ENCODE results near the gene TMEM238.
"Not testable (repeated sequence)": the region's sequence is repeated elsewhere in the genome, so short reads cannot be mapped to it uniquely, and the experiment has no call there.

The TMEM238 gene

DNA sequence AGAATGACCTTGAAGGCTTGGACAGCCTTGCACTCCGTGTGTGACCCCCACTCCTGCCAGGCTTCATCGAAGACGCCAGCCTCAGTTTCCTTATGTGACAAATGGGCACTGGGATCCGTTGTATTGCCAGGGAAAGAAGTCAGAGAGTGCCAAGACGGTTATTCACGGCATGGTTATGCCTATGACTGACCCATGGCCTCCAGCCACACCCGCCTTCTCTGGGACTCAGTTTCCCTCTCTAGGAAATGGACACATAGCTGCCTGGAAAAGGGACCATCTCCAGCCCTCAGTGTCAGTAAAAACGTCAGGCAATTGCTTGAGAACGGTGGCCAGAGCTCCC lies 24.4 kb upstream of the TMEM238 start:
- ATAC-seq (replicated peaks) (no peak), DNase-seq (no peak)
- Mint-ChIP-seq H3K9me3 (peaks cover 0 to 2% of the 10 kb centered on the region in 2 donors), H3K27me3 (no peaks in the 10 kb centered on the region), H3K36me3 (ENCODE audit: insufficient read depth) (peaks cover 49% of the 10 kb centered on the region), H3K4me1 (ENCODE audit: low read depth in 2 of 2) (peaks cover 20 to 23% of the 10 kb centered on the region in 2 donors), H3K27ac (peak overlapping the region; percentile 98 to 100), H3K4me3 (peak overlapping the region; percentile 85 to 91)

DNA sequence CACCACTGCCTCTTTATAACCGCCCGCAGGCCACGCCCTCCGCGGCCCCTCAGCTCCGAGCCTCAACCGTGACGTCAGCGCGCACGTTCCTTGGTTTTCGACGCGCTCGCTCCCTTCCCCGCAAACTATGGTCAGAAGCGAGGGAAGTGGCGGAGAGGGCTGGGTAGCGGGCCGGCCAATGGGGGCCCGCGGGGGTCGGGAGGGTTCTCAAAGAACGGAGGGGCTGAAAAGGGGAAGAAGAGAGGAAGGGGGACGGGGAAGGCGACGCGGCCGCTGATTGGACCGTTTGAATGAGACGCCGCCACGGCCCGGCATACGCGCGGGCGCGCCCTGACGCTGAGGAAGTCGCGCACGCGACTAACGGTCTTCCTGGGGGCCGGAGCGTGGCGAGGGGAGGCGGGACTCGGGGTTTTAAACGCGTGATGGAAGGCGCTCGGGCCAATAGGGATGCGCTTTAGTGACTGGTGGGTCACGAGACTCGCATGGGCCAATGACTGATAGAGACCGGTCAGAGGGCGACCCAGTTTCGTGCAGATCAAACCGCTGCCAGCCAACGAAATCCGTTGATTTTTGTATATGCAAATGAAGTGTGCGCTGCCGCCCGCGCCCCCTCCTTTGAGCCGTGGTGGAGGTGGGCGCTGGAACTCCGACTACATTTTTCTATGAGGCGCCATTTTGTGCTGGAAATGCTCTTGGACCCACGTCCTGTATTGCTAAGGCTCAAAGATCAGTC lies 23.9 kb upstream of the TMEM238 start:
- peaks cover 54% of the 10 kb centered on the region for H3K36me3 Mint-ChIP-seq (ENCODE audit: insufficient read depth)
- no peaks in the 10 kb centered on the region for H3K27me3 Mint-ChIP-seq
- H3K4me3 Mint-ChIP-seq = peak overlapping the region; percentile 85 to 91
- DNase-seq (peak; percentile 93 to 95 (median 94)), ATAC-seq (replicated peaks) (peak; percentile 89)
- H3K27ac Mint-ChIP-seq = peak overlapping the region; percentile 98 to 100
- peaks cover 20 to 25% of the 10 kb centered on the region in 2 donors for H3K4me1 Mint-ChIP-seq (ENCODE audit: low read depth in 2 of 2)
- H3K9me3 Mint-ChIP-seq = peaks cover 0 to 2% of the 10 kb centered on the region in 2 donors

DNA sequence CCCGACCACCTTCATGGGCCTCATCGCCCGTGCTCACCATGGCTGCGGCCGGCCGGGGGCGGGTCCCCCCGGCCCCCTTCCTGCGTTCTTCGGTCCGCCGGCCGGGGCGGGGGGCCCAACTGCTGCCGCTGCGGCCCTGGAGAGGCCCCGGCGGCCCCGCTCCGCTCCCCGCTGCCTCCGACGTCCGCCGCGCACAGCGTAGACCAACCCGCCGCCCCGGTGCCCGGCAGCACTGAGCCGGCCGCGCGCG lies 23.4 kb upstream of the TMEM238 start, which contains the start of gene UBE2S:
TSS of gene UBE2S (minus strand) at position 239 of the 250 bp plus-strand sequence. CDS start at position 40, 199 bp downstream.
- Mint-ChIP-seq H3K4me1 (ENCODE audit: low read depth in 2 of 2) (peaks cover 20 to 25% of the 10 kb centered on the region in 2 donors), H3K4me3 (peak within 1 kb of the TSS; percentile 85 to 91), H3K27ac (peak within 1 kb of the TSS; percentile 98 to 100), H3K36me3 (ENCODE audit: insufficient read depth) (peaks cover 59% of the 10 kb centered on the region)
- ATAC-seq (replicated peaks); H3K9me3 Mint-ChIP-seq; DNase-seq; H3K27me3 Mint-ChIP-seq: not testable (repeated sequence)

DNA sequence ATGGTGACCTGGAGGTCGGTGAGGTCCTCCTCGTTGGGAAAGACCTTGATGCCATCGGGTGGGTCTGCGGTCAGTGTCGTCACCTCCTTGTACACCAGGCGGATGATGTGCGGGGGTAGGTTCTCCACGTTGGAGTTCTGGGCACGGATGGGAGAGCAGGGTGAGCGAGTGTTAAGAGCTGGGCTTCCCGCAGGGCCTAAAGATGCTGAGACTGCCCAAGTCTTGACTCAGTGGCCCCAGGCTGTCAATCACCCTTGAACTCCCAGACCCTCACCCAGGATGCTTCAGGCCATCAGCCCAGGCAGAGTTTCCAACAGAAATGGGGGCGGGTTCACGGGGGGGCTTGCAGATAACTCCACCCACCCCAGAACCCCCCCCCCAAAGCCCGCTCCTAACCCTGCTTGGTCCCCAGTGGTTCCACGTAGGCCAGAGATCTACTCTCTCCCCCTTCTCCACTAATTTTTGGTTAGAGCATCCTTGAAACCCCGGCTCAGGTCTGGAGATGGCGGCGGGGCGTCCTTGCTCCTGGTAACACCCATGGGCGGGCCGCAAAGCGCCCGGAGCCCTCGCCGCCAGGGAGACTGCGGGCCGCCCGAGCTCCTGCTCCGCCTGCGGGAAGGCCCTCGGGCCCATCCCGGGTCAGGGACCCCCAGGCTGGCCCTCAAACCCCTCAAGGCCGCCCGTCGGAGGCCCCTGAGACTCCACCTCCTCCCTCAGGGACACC lies 22.9 kb upstream of the TMEM238 start:
- Mint-ChIP-seq H3K27ac (peak overlapping the region; percentile 98 to 100), H3K4me3 (peak overlapping the region; percentile 85 to 91), H3K9me3 (peaks cover 0 to 2% of the 10 kb centered on the region in 2 donors), H3K36me3 (ENCODE audit: insufficient read depth) (peaks cover 64% of the 10 kb centered on the region), H3K27me3 (no peaks in the 10 kb centered on the region), H3K4me1 (ENCODE audit: low read depth in 2 of 2) (peaks cover 20 to 25% of the 10 kb centered on the region in 2 donors)
- DNase-seq (peak in 1 of 3 experiments; percentile 24), ATAC-seq (replicated peaks) (no peak)

DNA sequence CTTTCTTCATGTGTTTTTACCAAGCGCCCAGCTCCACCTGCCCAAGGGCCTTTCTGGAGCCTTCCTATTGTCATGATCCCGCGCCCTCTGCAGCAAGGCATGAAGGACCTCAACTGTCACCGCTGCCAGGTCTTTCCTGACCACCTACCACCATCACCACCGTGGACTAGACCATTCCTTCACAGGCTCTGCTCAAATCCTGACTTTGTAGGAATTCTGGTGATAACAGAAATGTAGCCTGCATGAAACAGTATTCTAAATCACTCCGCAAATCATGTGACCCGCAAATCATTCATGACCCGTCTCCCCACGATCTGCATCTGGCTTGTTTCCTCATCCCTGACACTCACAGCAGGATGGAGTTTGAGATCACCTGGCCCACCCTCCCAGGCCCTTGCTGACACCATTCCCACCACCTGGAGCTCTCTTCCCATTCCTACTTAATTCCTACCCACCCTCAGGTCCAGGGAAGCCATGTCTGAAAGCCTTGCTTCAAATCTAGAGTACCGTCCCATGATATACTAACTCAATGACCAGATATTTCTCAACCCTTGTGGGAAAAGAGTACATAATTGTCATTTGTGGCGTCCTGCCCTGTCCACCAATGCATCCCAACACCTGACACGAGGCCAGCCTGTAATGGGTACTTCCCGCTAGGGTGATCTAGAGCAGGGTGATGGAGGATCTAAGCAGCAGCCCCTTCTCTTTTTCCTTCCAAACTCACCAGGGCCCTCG lies 22.2 kb upstream of the TMEM238 start:
- peak overlapping the region; percentile 85 to 91 for H3K4me3 Mint-ChIP-seq
- DNase-seq (no peak), ATAC-seq (replicated peaks) (no peak)
- peaks cover 69% of the 10 kb centered on the region for H3K36me3 Mint-ChIP-seq (ENCODE audit: insufficient read depth)
- peaks cover 0 to 2% of the 10 kb centered on the region in 2 donors for H3K9me3 Mint-ChIP-seq
- H3K27ac Mint-ChIP-seq = peak overlapping the region; percentile 98 to 100
- no peaks in the 10 kb centered on the region for H3K27me3 Mint-ChIP-seq
- H3K4me1 Mint-ChIP-seq (ENCODE audit: low read depth in 2 of 2) = peaks cover 20 to 25% of the 10 kb centered on the region in 2 donors

DNA sequence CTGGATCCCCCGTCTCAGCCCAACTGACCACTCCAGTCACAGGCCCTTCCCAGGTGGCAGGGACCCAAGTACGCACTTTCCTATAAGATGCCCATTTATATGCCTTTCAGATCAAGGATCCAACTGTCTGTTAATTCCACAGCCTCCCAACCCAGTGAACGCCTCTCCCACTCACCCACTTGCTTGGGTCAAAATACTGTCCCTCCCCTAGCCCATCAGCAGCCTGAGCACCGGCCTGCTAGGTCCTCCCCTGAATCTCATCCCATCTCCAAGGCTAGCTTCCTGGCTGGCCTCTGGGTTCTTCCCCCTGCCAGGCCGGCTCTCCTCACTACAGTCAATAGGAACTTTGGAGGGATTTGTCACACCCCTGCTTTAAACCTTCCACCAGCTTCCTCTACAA lies 21.5 kb upstream of the TMEM238 start:
- H3K4me3 Mint-ChIP-seq = peak overlapping the region; percentile 85 to 91
- DNase-seq (no peak), ATAC-seq (replicated peaks) (no peak)
- peaks cover 20 to 25% of the 10 kb centered on the region in 2 donors for H3K4me1 Mint-ChIP-seq (ENCODE audit: low read depth in 2 of 2)
- H3K9me3 Mint-ChIP-seq = peaks cover 0 to 2% of the 10 kb centered on the region in 2 donors
- H3K36me3 Mint-ChIP-seq (ENCODE audit: insufficient read depth) = peaks cover 75% of the 10 kb centered on the region
- no peaks in the 10 kb centered on the region for H3K27me3 Mint-ChIP-seq
- H3K27ac Mint-ChIP-seq = peak overlapping the region; percentile 98 to 100

DNA sequence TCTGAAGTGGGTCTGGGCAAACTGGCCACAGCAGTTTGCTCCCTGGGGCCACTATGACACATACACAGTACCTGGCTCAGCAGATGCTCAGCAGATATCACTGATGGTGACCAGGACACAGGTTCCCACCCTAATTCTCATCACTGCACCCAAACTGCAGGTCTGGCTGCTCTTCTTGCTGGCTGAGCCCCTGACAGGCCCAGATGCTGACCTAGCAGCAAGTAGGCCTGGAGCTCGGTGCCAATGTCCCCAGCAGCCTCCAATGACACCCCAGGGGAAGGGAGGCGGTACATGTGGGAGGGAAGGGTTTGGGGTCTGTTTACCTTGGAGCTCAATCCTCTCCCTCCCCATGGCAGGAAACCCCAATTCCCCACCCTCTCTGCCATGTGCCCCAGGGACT lies 18.4 kb upstream of the TMEM238 start:
- Mint-ChIP-seq H3K4me1 (ENCODE audit: low read depth in 2 of 2) (peaks cover 20 to 25% of the 10 kb centered on the region in 2 donors), H3K27ac (peak overlapping the region in 1 of 2 donors; percentile 67), H3K36me3 (ENCODE audit: insufficient read depth) (peaks cover 89% of the 10 kb centered on the region)

DNA sequence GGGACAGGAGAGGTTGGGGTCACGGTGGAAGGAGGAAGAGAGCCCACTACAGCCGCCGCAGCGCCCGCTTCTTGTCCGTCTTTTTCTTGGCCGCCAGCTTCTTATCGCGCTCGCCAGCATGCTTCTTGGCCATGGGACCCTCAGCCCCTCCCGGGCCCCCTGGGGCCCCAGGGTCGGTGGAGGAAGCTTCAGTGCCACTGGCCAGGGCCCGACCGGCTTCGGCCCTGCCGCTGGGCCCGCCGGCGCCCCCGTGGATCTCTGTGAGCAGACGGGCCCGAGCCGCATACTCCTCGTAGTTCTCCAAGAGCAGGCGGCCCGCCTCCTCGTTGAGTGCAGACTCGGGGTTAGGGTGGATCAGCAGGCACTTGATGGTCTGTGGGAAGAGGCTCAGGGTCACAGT lies 17.3 kb upstream of the TMEM238 start:
- H3K4me3 Mint-ChIP-seq; ATAC-seq (replicated peaks); H3K27me3 Mint-ChIP-seq; H3K9me3 Mint-ChIP-seq; DNase-seq: not testable (repeated sequence)
- Mint-ChIP-seq H3K27ac (peak overlapping the region in 1 of 2 donors; percentile 51), H3K36me3 (ENCODE audit: insufficient read depth) (peaks cover 87% of the 10 kb centered on the region), H3K4me1 (ENCODE audit: low read depth in 2 of 2) (peaks cover 14 to 21% of the 10 kb centered on the region in 2 donors)

More for the DNA sequence above, 18.4 kb upstream of the TMEM238 start:
- ATAC-seq (replicated peaks) (no peak), DNase-seq (no peak)
- Mint-ChIP-seq H3K4me3 (no peak overlapping the region), H3K9me3 (no peaks in the 10 kb centered on the region), H3K27me3 (no peaks in the 10 kb centered on the region)

DNA sequence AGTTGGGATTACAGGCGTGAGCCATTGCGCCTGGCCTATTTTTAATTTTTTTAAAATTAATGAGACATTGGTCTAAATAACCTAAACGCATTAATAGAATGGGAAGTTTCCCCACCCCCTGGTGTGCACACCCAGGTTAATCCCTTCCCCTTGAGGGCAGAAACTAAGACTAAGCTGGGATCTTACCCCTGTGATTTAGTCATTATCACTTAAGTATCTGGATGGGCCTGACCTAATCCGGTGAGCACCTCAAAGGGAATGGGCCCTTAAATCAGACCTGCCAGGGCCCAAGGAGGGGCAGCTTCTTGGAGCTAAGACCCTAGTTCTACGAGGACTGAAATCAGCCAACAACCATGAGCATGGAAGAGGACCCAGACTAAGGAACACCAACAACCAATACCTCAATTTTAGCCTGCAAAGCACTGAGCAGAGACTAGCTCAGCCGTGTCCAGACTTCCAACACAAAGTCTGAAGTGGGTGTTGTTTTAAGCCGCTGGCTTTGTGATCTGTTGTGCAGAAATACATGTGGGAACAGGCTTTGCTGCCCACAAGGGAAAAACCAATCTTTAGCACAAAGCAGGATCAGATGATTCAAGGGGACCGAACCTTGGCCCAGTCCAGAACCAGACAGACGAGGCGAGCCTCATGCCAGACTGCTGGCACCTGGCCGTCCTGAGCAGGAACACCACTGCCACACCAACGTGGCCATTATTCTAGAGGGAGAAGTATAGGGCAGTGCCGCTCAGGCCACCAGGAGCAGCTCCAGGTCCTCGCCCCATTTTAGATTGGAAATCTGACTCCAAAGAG lies 16.4 kb upstream of the TMEM238 start:
- no peaks in the 10 kb centered on the region for H3K27me3 Mint-ChIP-seq
- H3K27ac Mint-ChIP-seq = no peak overlapping the region
- no peak overlapping the region for H3K4me3 Mint-ChIP-seq
- peaks cover 79% of the 10 kb centered on the region for H3K36me3 Mint-ChIP-seq (ENCODE audit: insufficient read depth)
- H3K9me3 Mint-ChIP-seq = no peaks in the 10 kb centered on the region
- DNase-seq (no peak), ATAC-seq (replicated peaks) (no peak)
- H3K4me1 Mint-ChIP-seq (ENCODE audit: low read depth in 2 of 2) = peaks cover 5 to 12% of the 10 kb centered on the region in 2 donors

DNA sequence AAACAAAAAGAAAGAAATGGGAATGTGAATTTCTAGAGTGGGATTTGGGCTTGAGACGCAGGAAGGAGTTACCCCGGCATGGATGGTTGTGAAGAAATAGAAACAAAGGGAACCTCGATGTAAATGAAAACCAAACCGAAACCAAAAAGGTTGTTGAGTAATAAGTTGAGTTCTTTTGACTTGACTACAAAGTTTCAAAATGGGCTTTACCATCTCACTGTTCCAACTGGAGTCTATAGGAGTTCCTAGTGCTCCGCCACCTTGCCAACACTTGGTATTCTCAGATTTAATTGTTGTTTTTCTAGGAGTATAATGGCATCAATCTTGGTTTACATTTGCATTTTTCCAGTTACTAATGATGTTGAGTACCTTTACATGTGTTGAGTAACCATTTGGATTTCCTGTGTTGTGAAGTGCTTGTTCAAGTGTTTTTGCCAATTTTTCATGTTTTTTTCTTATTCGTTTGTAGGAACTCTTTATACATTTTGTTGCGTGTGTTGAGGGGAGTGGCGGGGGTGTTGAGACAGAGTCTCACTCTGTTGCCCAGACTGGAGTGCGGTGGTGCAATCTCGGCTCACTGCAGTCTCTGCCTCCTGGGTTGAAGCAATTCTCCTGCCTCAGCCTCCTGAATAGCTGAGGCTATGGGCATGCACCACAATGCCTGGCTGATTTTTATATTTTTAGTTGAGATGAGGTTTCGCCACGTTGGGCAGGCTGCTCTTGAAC lies 14.3 kb upstream of the TMEM238 start:
- DNase-seq (no peak), ATAC-seq (replicated peaks) (no peak)
- no peaks in the 10 kb centered on the region for H3K27me3 Mint-ChIP-seq
- H3K4me1 Mint-ChIP-seq (ENCODE audit: low read depth in 2 of 2) = peaks cover 5 to 10% of the 10 kb centered on the region in 2 donors
- peak overlapping the region; percentile 2 to 48 for H3K4me3 Mint-ChIP-seq
- H3K27ac Mint-ChIP-seq = peak overlapping the region; percentile 5 to 72
- H3K36me3 Mint-ChIP-seq (ENCODE audit: insufficient read depth) = peaks cover 62% of the 10 kb centered on the region
- H3K9me3 Mint-ChIP-seq = no peaks in the 10 kb centered on the region

DNA sequence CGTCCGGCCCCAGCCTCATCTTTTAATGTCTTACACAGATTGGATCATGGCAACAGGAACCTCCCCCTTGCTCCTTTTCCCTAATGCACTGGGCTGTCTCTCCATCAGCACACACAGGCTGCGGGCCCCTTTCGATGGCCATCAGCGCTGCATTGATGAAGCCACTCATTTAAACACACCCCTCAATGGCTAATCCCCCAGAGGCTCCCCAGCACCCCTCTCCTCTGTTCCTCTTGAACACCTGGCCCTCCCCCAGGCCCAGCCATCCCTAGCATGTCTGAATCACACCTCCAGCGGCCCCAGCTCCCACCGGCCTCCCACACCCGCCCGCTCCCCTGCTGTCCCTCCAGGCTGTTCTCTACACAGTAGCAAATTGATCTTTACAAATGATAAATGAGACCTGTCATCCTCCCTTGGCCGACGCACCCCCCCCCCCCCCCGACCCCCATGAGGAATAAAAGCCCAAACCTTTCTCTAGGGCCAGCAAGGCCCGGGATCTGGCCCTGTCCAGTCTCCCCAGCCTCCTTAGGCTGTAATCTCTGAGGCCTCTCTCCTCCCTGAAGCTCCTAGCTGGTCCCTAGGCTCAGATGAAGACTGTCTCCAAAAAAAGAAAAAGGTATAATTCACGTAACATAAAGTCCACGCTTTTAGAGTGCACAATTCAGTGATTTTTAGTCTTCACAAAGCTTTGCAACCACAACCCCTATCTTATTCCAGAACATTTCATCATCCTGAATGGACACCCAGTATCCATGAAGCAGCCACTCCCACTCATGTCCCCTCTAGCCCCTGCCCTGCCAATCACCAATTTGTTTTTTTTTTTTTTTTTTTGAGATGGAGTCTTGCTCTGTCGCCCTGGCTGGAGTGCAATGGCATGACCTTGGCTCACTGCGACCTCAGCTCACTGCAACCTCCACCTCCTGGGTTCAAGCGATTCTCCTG lies 9.0 kb upstream of the TMEM238 start:
- Mint-ChIP-seq H3K4me3 (peak overlapping the region in 1 of 2 donors; percentile 10), H3K4me1 (ENCODE audit: low read depth in 2 of 2) (peaks cover 25 to 26% of the 10 kb centered on the region in 2 donors), H3K27me3 (no peaks in the 10 kb centered on the region), H3K36me3 (ENCODE audit: insufficient read depth) (peaks cover 52% of the 10 kb centered on the region), H3K9me3 (no peaks in the 10 kb centered on the region), H3K27ac (peak overlapping the region in 1 of 2 donors; percentile 99)
- DNase-seq (no peak), ATAC-seq (replicated peaks) (no peak)

Measured in effector memory CD8-positive, alpha-beta T cell (primary cell).